Measurements from ENCODE around the gene RALGPS1. TPM values are rescaled to one million over a fixed set of nuclear protein-coding genes. Genes with fewer than 3 reads are reported as not detected.

Gene RALGPS1
- total and polyA plus RNA-seq, 2 donors (not counting 1 experiment from before 2014, with no cell fraction given), result 19.7 to 39.9 TPM

DNA sequence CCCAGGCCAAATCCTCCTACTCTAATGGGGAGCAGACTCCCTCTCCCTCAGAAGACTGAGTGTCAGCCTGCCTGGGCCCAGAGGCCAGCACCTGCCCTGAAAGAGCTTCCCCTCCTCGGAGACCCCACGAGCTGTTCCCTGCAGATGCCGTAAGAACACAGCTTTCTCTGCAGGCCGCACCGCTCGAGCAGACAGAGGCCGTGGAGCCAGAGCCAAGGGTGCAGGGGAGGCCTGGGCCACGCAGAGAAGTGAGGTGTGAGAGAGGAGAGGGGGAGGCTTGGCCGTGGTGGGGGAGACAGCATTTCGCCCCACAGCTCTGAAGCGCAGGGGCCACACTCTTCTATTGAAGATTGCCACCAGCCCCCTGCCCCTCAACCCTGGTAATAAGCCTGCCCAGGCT lies 287.1 kb downstream of the RALGPS1 start:
- Histone ChIP-seq H3K4me2 (replicated peaks; ENCODE audit: low read depth, low read length, poor library complexity, severe bottlenecking) (no peak overlapping the region), H3K9me3 (ENCODE audit: control extremely low read depth in 1 of 3, control insufficient read depth in 2 of 3, insufficient read depth in 1 of 3, low read length in 2 of 3) (no peaks in the 10 kb centered on the region), H3K36me3 (replicated peaks in 1 of 2; ENCODE audit: control extremely low read depth in 1 of 2, control insufficient read depth in 1 of 2, extremely low read depth in 1 of 2, insufficient read depth in 2 of 2, low read length in 1 of 2) (peaks cover 0 to 6% of the 10 kb centered on the region in 2 experiments), H3K4me3 (ENCODE audit: control extremely low read depth in 1 of 5, extremely low read depth in 1 of 5, insufficient read depth in 1 of 5, low read depth in 2 of 5, low read length in 4 of 5) (no peak overlapping the region), H2AFZ (ENCODE audit: insufficient read depth, low read depth, low read length, poor library complexity, severe bottlenecking) (no peak overlapping the region), H4K20me1 (ENCODE audit: control insufficient read depth, insufficient read depth, low read length, poor library complexity, severe bottlenecking) (peaks cover 3% of the 10 kb centered on the region), H3K27ac (ENCODE audit: low read length in 2 of 2) (no peak overlapping the region), H3K4me1 (ENCODE audit: control insufficient read depth in 2 of 2, insufficient read depth in 2 of 2, low read length in 2 of 2) (peaks cover 0 to 6% of the 10 kb centered on the region in 2 donors), H3K27me3 (replicated peaks in 1 of 4; ENCODE audit: control extremely low read depth in 1 of 4, control insufficient read depth in 3 of 4, insufficient read depth in 4 of 4, low read length in 3 of 4) (no peaks in the 10 kb centered on the region), H3K79me2 (ENCODE audit: control insufficient read depth, insufficient read depth, low read length) (no peaks in the 10 kb centered on the region), H3K9ac (ENCODE audit: low read length) (no peak overlapping the region)
- ChIA-PET CTCF (interaction anchor here (1.0 to 10.6 kb wide), 5 partner anchors 214 to 261 kb away, joined by 3 to 217 read pairs (median 4); no protein-coding TSS in a partner anchor), POLR2A (no interaction called here)
- Mint-ChIP-seq H3K4me1 (peaks cover 2% of the 10 kb centered on the region), H3K9me3 (ENCODE audit: insufficient read depth) (no peaks in the 10 kb centered on the region), H3K27me3 (no peaks in the 10 kb centered on the region), H3K4me3 (no peak overlapping the region), H3K27ac (no peak overlapping the region)
- ATAC-seq (ENCODE audit: low read depth) (no peak), DNase-seq (no peak)
- no peak for TF ChIP-seq EZH2 (IDR thresholded peaks at IDR 0.05; ENCODE audit: borderline replicate concordance, insufficient read depth, low read depth, low read length, poor library complexity, severe bottlenecking)
- TF ChIP-seq, protein P1, sequence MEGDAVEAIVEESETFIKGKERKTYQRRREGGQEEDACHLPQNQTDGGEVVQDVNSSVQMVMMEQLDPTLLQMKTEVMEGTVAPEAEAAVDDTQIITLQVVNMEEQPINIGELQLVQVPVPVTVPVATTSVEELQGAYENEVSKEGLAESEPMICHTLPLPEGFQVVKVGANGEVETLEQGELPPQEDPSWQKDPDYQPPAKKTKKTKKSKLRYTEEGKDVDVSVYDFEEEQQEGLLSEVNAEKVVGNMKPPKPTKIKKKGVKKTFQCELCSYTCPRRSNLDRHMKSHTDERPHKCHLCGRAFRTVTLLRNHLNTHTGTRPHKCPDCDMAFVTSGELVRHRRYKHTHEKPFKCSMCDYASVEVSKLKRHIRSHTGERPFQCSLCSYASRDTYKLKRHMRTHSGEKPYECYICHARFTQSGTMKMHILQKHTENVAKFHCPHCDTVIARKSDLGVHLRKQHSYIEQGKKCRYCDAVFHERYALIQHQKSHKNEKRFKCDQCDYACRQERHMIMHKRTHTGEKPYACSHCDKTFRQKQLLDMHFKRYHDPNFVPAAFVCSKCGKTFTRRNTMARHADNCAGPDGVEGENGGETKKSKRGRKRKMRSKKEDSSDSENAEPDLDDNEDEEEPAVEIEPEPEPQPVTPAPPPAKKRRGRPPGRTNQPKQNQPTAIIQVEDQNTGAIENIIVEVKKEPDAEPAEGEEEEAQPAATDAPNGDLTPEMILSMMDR (IDR thresholded peaks at IDR 0.05), result no peak
- intact Hi-C loops (cut with micrococcal nuclease), result no loop called here
- WGBS (ENCODE audit: insufficient coverage), result 92% methylated on average over 11 of the region's 11 CpGs

DNA sequence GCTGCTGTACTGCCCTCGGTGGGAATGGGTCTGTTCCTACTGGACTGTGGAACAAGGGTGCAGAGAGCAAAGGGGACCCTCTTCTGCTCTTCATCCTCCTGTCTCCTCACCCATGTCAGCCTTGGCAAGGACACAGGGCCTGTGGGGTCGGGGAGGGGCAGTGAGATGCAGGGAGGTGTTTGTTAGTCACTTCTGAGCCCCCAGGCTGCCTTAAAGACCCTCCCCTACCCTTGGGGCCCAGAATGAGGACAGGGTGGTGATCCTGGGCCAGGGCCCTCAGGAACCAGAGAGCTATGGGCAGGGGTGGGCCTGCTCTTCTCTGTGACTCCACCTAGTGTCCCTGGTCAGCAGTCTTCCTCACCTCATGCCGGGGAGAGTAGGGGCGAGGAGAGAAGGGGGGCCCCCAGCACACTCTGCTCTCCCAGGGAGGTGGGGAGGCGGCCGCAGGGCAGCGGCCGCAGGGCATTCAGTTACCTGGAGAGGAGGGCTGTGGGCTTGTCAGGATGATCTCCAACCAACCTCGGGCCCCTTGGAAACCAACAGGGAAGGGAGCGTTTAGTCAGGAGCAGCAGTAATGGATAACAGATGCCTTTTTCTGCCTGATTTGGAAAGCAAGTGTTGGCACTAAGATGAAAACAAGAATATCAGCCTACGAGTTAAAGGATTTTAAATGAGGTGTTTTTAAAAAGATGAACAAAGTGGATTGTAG lies 288.0 kb downstream of the RALGPS1 start:
- Histone ChIP-seq H3K27me3 (replicated peaks in 1 of 4; ENCODE audit: control extremely low read depth in 1 of 4, control insufficient read depth in 3 of 4, insufficient read depth in 4 of 4, low read length in 3 of 4) (no peaks in the 10 kb centered on the region), H3K4me3 (ENCODE audit: control extremely low read depth in 1 of 5, extremely low read depth in 1 of 5, insufficient read depth in 1 of 5, low read depth in 2 of 5, low read length in 4 of 5) (no peak overlapping the region), H3K4me2 (replicated peaks; ENCODE audit: low read depth, low read length, poor library complexity, severe bottlenecking) (no peak overlapping the region), H3K9me3 (ENCODE audit: control extremely low read depth in 1 of 3, control insufficient read depth in 2 of 3, insufficient read depth in 1 of 3, low read length in 2 of 3) (no peaks in the 10 kb centered on the region), H3K9ac (ENCODE audit: low read length) (no peak overlapping the region), H3K36me3 (replicated peaks in 1 of 2; ENCODE audit: control extremely low read depth in 1 of 2, control insufficient read depth in 1 of 2, extremely low read depth in 1 of 2, insufficient read depth in 2 of 2, low read length in 1 of 2) (peaks cover 0 to 4% of the 10 kb centered on the region in 2 experiments), H3K4me1 (ENCODE audit: control insufficient read depth in 2 of 2, insufficient read depth in 2 of 2, low read length in 2 of 2) (peaks cover 0 to 6% of the 10 kb centered on the region in 2 donors), H3K27ac (ENCODE audit: low read length in 2 of 2) (no peak overlapping the region), H4K20me1 (ENCODE audit: control insufficient read depth, insufficient read depth, low read length, poor library complexity, severe bottlenecking) (peaks cover 3% of the 10 kb centered on the region), H3K79me2 (ENCODE audit: control insufficient read depth, insufficient read depth, low read length) (no peaks in the 10 kb centered on the region), H2AFZ (ENCODE audit: insufficient read depth, low read depth, low read length, poor library complexity, severe bottlenecking) (no peak overlapping the region)
- Mint-ChIP-seq H3K27ac (no peak overlapping the region), H3K4me3 (no peak overlapping the region), H3K27me3 (no peaks in the 10 kb centered on the region), H3K9me3 (ENCODE audit: insufficient read depth) (no peaks in the 10 kb centered on the region), H3K4me1 (peaks cover 2% of the 10 kb centered on the region)
- WGBS (ENCODE audit: insufficient coverage), result 92% methylated on average over 7 of the region's 11 CpGs
- DNase-seq (no peak), ATAC-seq (ENCODE audit: low read depth) (no peak)
- TF ChIP-seq, protein P1 (IDR thresholded peaks at IDR 0.05), result no peak
- no peak for TF ChIP-seq EZH2 (IDR thresholded peaks at IDR 0.05; ENCODE audit: borderline replicate concordance, insufficient read depth, low read depth, low read length, poor library complexity, severe bottlenecking)
- intact Hi-C loops (cut with micrococcal nuclease), result no loop called here
- POLR2A ChIA-PET, result no interaction called here
- CTCF ChIA-PET, result interaction anchor here (10.6 kb wide), 1 partner anchor 262 kb away, joined by 217 read pairs; no protein-coding TSS in a partner anchor

All from B cell (primary cell).